PC-9 (cell line): Measurements from ENCODE around the gene MKKS. TPM values are rescaled to one million over a fixed set of nuclear protein-coding genes. Genes with fewer than 3 reads are reported as not detected.

ENCODE experiments used
- BruUV-seq: library from RNA; stranded (reverse); fragments of 400-500 nt; replicated peaks from 2 replicates; lab custom pipeline; 2021; lab: Mats Ljungman, UMichigan
- CTCF ChIA-PET: fragments of 300-600 bp; sonication (Branson Sonifier 250); formaldehyde crosslinking; loops from one replicate; lab custom pipeline; 2022; ENCODE audit warnings: antibody characterized with exemption; lab: Charles Lee
- POLR2A ChIA-PET: fragments of 300-600 bp; sonication (Branson Sonifier 250); formaldehyde crosslinking; loops from one replicate; lab custom pipeline; 2022; ENCODE audit warnings: antibody characterized with exemption; ENCODE audit not compliant: unreplicated experiment; lab: Charles Lee
- DNase-seq, 2 experiments: peaks; one replicate each; pipeline versions ENCODE4 v3.0.0 to v3.0.0-alpha.2; 2015 to 2022; ENCODE audit warnings: mixed read lengths in 1 of 2
- H2AFZ ChIP-seq: fragments of 200-600 bp; sonication (generic); 2 replicates; pipeline ENCODE4 v1.8.1; 2017; ENCODE audit warnings: antibody characterized with exemption
- H3F3A ChIP-seq: fragments of 200-600 bp; sonication (generic); 2 replicates; pipeline ENCODE4 v1.8.1; 2017; ENCODE audit warnings: antibody characterized with exemption, mild to moderate bottlenecking, low read depth; ENCODE audit not compliant: insufficient read depth
- H3K27ac ChIP-seq: fragments of 200-600 bp; sonication (generic); 2 replicates; pipeline ENCODE4 v1.6.1; 2016; ENCODE audit warnings: mixed run types
- H3K27me3 ChIP-seq: fragments of 200-600 bp; sonication (generic); 2 replicates; pipeline ENCODE4 v1.6.1; 2016; ENCODE audit warnings: low read depth, mixed run types; ENCODE audit not compliant: insufficient read depth
- H3K36me3 ChIP-seq: fragments of 200-600 bp; sonication (generic); 2 replicates; pipeline ENCODE4 v1.6.1; 2016; ENCODE audit warnings: low read depth, mixed run types
- H3K4me1 ChIP-seq: fragments of 200-600 bp; sonication (generic); replicated peaks from 2 replicates; pipeline ENCODE4 v1.6.1; 2016; ENCODE audit warnings: mixed run types; ENCODE audit not compliant: insufficient read depth
- H3K4me2 ChIP-seq: fragments of 200-600 bp; sonication (generic); 2 replicates; pipeline ENCODE4 v1.6.1; 2017; ENCODE audit warnings: mixed run types
- H3K4me3 ChIP-seq: fragments of 200-600 bp; sonication (generic); 2 replicates; pipeline ENCODE4 v1.6.1; 2016; ENCODE audit warnings: mixed run types
- H3K79me2 ChIP-seq: fragments of 200-600 bp; sonication (generic); 2 replicates; pipeline ENCODE4 v1.6.1; 2017; ENCODE audit warnings: low read depth, mixed run types
- H3K9me2 ChIP-seq: fragments of 200-600 bp; sonication (generic); 2 replicates; pipeline ENCODE4 v1.8.1; 2017; ENCODE audit warnings: mild to moderate bottlenecking; ENCODE audit not compliant: insufficient read depth
- H3K9me3 ChIP-seq: fragments of 200-600 bp; sonication (generic); 2 replicates; pipeline ENCODE4 v1.8.1; 2016; ENCODE audit warnings: low read depth; ENCODE audit not compliant: insufficient read depth
- H4K20me1 ChIP-seq: fragments of 200-600 bp; sonication (generic); 2 replicates; pipeline ENCODE4 v1.8.1; 2017; ENCODE audit not compliant: insufficient read depth
- EZH2 ChIP-seq: fragments of 200-600 bp; sonication (generic); IDR thresholded peaks from 2 replicates; pipeline ENCODE4 v1.8.0; 2017; ENCODE audit warnings: antibody characterized with exemption, low read depth
- intact Hi-C: fragments of 100-400 bp; cut with micrococcal nuclease; formaldehyde crosslinking; loops from one replicate; pipeline ENCODE4 v1.10.0; 2022; ENCODE audit not compliant: unreplicated experiment
- total RNA-seq: library from RNA; stranded (reverse); gene quantifications from 2 replicates; pipeline ENCODE4 v1.2.3, GENCODE V29; 2021
- TF ChIP-seq, protein P1 (sequence below): fragments of 200-600 bp; sonication (generic); conservative IDR thresholded peaks from 2 replicates; pipeline ENCODE4 v1.6.1; 2017; ENCODE audit warnings: mixed run types, antibody characterized with exemption, mild to moderate bottlenecking, moderate library complexity

Gene MKKS
- total RNA-seq, 1 experiment from 2014 or later: 15.2 TPM

GRCh38 chr20:10447028-10447427 lies 13.0 kb upstream of the MKKS start:
- H3K27me3 ChIP-seq: no peaks in the 10 kb centered on the region
- CTCF ChIA-PET: no interaction called here
- no peaks in the 10 kb centered on the region for H3K9me3 ChIP-seq

GRCh38 chr20:10445758-10446157 lies 11.7 kb upstream of the MKKS start:
- BruUV-seq: no TSS peak
- H3F3A ChIP-seq: no peaks in the 10 kb centered on the region
- no peak for DNase-seq
- H3K4me2 ChIP-seq: no peak overlapping the region
- ChIA-PET CTCF (no interaction called here), POLR2A (no interaction called here)
- TF ChIP-seq EZH2: no peak
- TF ChIP-seq, protein P1, sequence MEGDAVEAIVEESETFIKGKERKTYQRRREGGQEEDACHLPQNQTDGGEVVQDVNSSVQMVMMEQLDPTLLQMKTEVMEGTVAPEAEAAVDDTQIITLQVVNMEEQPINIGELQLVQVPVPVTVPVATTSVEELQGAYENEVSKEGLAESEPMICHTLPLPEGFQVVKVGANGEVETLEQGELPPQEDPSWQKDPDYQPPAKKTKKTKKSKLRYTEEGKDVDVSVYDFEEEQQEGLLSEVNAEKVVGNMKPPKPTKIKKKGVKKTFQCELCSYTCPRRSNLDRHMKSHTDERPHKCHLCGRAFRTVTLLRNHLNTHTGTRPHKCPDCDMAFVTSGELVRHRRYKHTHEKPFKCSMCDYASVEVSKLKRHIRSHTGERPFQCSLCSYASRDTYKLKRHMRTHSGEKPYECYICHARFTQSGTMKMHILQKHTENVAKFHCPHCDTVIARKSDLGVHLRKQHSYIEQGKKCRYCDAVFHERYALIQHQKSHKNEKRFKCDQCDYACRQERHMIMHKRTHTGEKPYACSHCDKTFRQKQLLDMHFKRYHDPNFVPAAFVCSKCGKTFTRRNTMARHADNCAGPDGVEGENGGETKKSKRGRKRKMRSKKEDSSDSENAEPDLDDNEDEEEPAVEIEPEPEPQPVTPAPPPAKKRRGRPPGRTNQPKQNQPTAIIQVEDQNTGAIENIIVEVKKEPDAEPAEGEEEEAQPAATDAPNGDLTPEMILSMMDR: no peak
- no peaks in the 10 kb centered on the region for H3K36me3 ChIP-seq
- H3K27me3 ChIP-seq: no peaks in the 10 kb centered on the region
- no peaks in the 10 kb centered on the region for H3K9me2 ChIP-seq
- H3K4me1 ChIP-seq: peaks cover 11% of the 10 kb centered on the region
- no peak overlapping the region for H2AFZ ChIP-seq
- intact Hi-C loops: no loop called here
- H3K4me3 ChIP-seq: no peak overlapping the region
- H3K9me3 ChIP-seq: no peaks in the 10 kb centered on the region
- peaks cover 27% of the 10 kb centered on the region for H3K79me2 ChIP-seq
- no peak overlapping the region for H3K27ac ChIP-seq
- no peaks in the 10 kb centered on the region for H4K20me1 ChIP-seq

More at GRCh38 chr20:10447028-10447427, 13.0 kb upstream of the MKKS start:
- Histone ChIP-seq H3K4me2 (peak overlapping the region; percentile 31; the same call in 1 of the 2 replicates), H3K4me3 (no peak overlapping the region), H4K20me1 (no peaks in the 10 kb centered on the region), H3K79me2 (peaks cover 24% of the 10 kb centered on the region), H3K36me3 (no peaks in the 10 kb centered on the region), H2AFZ (no peak overlapping the region), H3K9me2 (no peaks in the 10 kb centered on the region), H3K27ac (peak overlapping the region; percentile 52), H3F3A (no peaks in the 10 kb centered on the region), H3K4me1 (peaks cover 11% of the 10 kb centered on the region)
- POLR2A ChIA-PET: no interaction called here
- BruUV-seq: no TSS peak
- peak; percentile 33 to 52 for DNase-seq
- TF ChIP-seq, protein P1: no peak
- TF ChIP-seq EZH2: no peak
- intact Hi-C loops: no loop called here

- Histone ChIP-seq H3K4me1 (peaks cover 11% of the 10 kb centered on the region), H3K4me3 (no peak overlapping the region), H4K20me1 (no peaks in the 10 kb centered on the region), H3F3A (no peaks in the 10 kb centered on the region), H3K27me3 (no peaks in the 10 kb centered on the region), H2AFZ (no peak overlapping the region), H3K9me3 (no peaks in the 10 kb centered on the region), H3K9me2 (no peaks in the 10 kb centered on the region), H3K36me3 (no peaks in the 10 kb centered on the region), H3K27ac (no peak overlapping the region), H3K79me2 (peaks cover 37% of the 10 kb centered on the region), H3K4me2 (no peak overlapping the region)
- TF ChIP-seq, protein P1: no peak
- TF ChIP-seq EZH2: no peak
- intact Hi-C loops: no loop called here
- BruUV-seq: no TSS peak
- ChIA-PET CTCF (no interaction called here), POLR2A (interaction anchor here (0.6 kb wide), 1 partner anchor 9 kb away, joined by 9 read pairs; the partner anchor contains the start of gene SLX4IP)
- no peak for DNase-seq
These were observed 9.9 kb upstream of the MKKS start for GRCh38 chr20:10443936-10444335.
